Measurements from ENCODE around the gene KAZN. TPM values are rescaled to one million over a fixed set of nuclear protein-coding genes. Genes with fewer than 3 reads are reported as not detected.
A peak's percentile ranks its signal among the peaks of the same experiment; 100 is the strongest.

The KAZN gene
- total and polyA plus RNA-seq, 4 donors, result 7.6 to 18.8 (median 11.2) TPM

- Histone ChIP-seq H3K9ac (ENCODE audit: insufficient read depth in 1 of 2, low read length in 2 of 2) (no peak overlapping the region), H3K27ac (ENCODE audit: low read depth in 1 of 2, low read length in 1 of 2) (no peak overlapping the region), H3K4me1 (ENCODE audit: control insufficient read depth in 5 of 5, insufficient read depth in 5 of 5, low read length in 5 of 5) (peaks cover 0 to 18% (median 7%) of the 10 kb centered on the region in 5 donors), H3K27me3 (ENCODE audit: control insufficient read depth in 3 of 3, insufficient read depth in 3 of 3, low read length in 2 of 3) (no peaks in the 10 kb centered on the region), H3K9me3 (ENCODE audit: control insufficient read depth in 4 of 4, insufficient read depth in 3 of 4, low read length in 3 of 4) (no peaks in the 10 kb centered on the region), H3K36me3 (ENCODE audit: control insufficient read depth in 4 of 4, insufficient read depth in 4 of 4, low read length in 4 of 4) (no peaks in the 10 kb centered on the region), H3K4me3 (no peak overlapping the region)
- DNase-seq (peak in 2 of 3 donors; percentile 37 to 67), ATAC-seq (ENCODE audit: insufficient read depth, low FRiP score) (no peak)
- WGBS, 2 donors, result 62 to 81% methylated on average over 1 of the region's 1 CpG
- no peak for TF ChIP-seq CTCF (IDR thresholded peaks at IDR 0.05; ENCODE audit: control extremely low read depth, extremely low read depth)
Measured at GRCh38 chr1:14786681-14787080, 188.2 kb downstream of the KAZN start.

DNA sequence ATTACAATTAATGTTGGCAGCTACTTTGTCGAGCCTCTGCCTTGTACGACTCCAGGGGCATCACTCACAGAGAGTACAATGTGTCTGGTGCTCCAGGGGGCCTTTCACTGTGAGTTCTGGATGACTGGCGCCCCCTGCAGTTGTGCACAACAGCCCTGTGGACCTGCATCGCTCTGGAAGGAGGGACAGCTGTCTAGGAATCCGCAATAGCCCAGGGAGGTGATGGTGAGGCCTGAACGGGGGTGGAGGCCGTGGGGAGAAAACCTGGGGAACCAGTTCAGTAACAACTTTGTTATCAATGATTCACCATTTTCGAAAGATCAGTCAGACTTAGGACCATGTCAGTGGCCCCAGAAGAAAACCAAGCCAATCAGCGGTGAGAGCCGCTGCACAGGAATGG is 189.1 kb downstream of the KAZN start:
- ATAC-seq (ENCODE audit: insufficient read depth, low FRiP score) (no peak), DNase-seq (peak in 2 of 3 donors; percentile 43 to 55)
- Histone ChIP-seq H3K27me3 (ENCODE audit: control insufficient read depth in 3 of 3, insufficient read depth in 3 of 3, low read length in 2 of 3) (no peaks in the 10 kb centered on the region), H3K36me3 (ENCODE audit: control insufficient read depth in 4 of 4, insufficient read depth in 4 of 4, low read length in 4 of 4) (no peaks in the 10 kb centered on the region), H3K4me3 (no peak overlapping the region), H3K27ac (ENCODE audit: low read depth in 1 of 2, low read length in 1 of 2) (no peak overlapping the region), H3K9me3 (ENCODE audit: control insufficient read depth in 4 of 4, insufficient read depth in 3 of 4, low read length in 3 of 4) (no peaks in the 10 kb centered on the region), H3K9ac (ENCODE audit: insufficient read depth in 1 of 2, low read length in 2 of 2) (no peak overlapping the region), H3K4me1 (ENCODE audit: control insufficient read depth in 5 of 5, insufficient read depth in 5 of 5, low read length in 5 of 5) (peaks cover 0 to 18% (median 7%) of the 10 kb centered on the region in 5 donors)
- no peak for TF ChIP-seq CTCF (IDR thresholded peaks at IDR 0.05; ENCODE audit: control extremely low read depth, extremely low read depth)
- WGBS, 2 donors, result 73 to 85% methylated on average over 10 of the region's 10 CpGs

DNA sequence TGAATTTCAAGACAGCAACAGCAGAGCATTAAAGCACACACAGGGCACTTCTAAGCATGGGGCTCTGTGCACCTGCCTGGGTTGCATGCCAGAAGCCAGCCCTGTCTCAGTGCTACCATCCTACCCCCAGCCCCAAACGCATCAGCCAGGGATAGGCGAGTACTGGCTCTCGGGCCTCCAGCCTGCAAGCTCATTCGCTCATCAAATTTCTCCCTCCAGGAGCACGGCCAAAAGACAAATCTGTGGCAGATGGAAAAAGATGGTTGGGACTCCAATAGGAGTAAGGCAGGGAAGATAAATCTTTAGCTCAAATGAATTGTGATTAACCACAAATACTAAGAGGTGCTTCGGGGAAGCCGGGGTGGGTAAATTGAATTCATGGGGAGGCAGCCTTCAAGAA is 189.6 kb downstream of the KAZN start:
- 86 to 90% methylated on average over 7 of the region's 7 CpGs for WGBS, 2 donors
- H3K9ac ChIP-seq (ENCODE audit: insufficient read depth in 1 of 2, low read length in 2 of 2), result no peak overlapping the region
- no peaks in the 10 kb centered on the region for H3K27me3 ChIP-seq (ENCODE audit: control insufficient read depth in 3 of 3, insufficient read depth in 3 of 3, low read length in 2 of 3)
- no peak for TF ChIP-seq CTCF (IDR thresholded peaks at IDR 0.05; ENCODE audit: control extremely low read depth, extremely low read depth)
- H3K4me3 ChIP-seq, result no peak overlapping the region
- peaks cover 0 to 15% (median 7%) of the 10 kb centered on the region in 5 donors for H3K4me1 ChIP-seq (ENCODE audit: control insufficient read depth in 5 of 5, insufficient read depth in 5 of 5, low read length in 5 of 5)
- DNase-seq, result peak in 1 of 3 donors; percentile 9
- no peak for ATAC-seq (ENCODE audit: insufficient read depth, low FRiP score)
- H3K27ac ChIP-seq (ENCODE audit: low read depth in 1 of 2, low read length in 1 of 2), result no peak overlapping the region
- no peaks in the 10 kb centered on the region for H3K36me3 ChIP-seq (ENCODE audit: control insufficient read depth in 4 of 4, insufficient read depth in 4 of 4, low read length in 4 of 4)
- H3K9me3 ChIP-seq (ENCODE audit: control insufficient read depth in 4 of 4, insufficient read depth in 3 of 4, low read length in 3 of 4), result no peaks in the 10 kb centered on the region

DNA sequence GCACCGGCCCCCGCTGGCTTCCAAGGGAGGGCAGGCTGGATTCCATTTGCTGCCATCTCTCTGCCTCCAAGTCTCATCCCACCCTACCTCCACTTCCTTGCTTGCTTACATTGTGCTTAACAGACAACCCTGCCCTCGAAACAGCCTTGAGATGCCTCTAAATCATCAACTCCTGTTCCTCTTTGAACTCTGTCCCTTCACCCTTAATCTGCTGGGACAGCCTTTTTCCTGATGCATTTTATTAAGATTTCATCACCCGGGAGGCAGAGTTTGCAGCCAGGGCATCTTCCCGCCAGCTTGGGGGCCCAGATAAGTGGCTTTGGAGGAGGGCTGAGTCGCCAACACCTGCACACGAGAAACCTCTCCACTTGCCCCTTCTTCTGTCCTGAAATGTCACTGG is 192.5 kb downstream of the KAZN start:
- 68 to 78% methylated on average over 7 of the region's 7 CpGs for WGBS, 2 donors
- no peak for TF ChIP-seq CTCF (IDR thresholded peaks at IDR 0.05; ENCODE audit: control extremely low read depth, extremely low read depth)

More for the DNA sequence above, 192.5 kb downstream of the KAZN start:
- Histone ChIP-seq H3K4me3 (no peak overlapping the region), H3K4me1 (ENCODE audit: control insufficient read depth in 5 of 5, insufficient read depth in 5 of 5, low read length in 5 of 5) (peaks cover 0 to 15% (median 7%) of the 10 kb centered on the region in 5 donors), H3K9ac (ENCODE audit: insufficient read depth in 1 of 2, low read length in 2 of 2) (no peak overlapping the region), H3K27me3 (ENCODE audit: control insufficient read depth in 3 of 3, insufficient read depth in 3 of 3, low read length in 2 of 3) (no peaks in the 10 kb centered on the region), H3K36me3 (ENCODE audit: control insufficient read depth in 4 of 4, insufficient read depth in 4 of 4, low read length in 4 of 4) (no peaks in the 10 kb centered on the region), H3K27ac (ENCODE audit: low read depth in 1 of 2, low read length in 1 of 2) (no peak overlapping the region), H3K9me3 (ENCODE audit: control insufficient read depth in 4 of 4, insufficient read depth in 3 of 4, low read length in 3 of 4) (no peaks in the 10 kb centered on the region)
- no peak for DNase-seq
- no peak for ATAC-seq (ENCODE audit: insufficient read depth, low FRiP score)

Data from lung (tissue), 12 donors.